ENCODE data around the gene USP21.

USP21 gene

GRCh38 chr1:161198897-161199431 lies 39.7 kb downstream of the USP21 start, which contains the start of gene ADAMTS4:
Gene ADAMTS4, minus strand, starts transcription at chr1:161199054. Its CDS starts 427 bp downstream, at chr1:161198627.
- Histone ChIP-seq H3K36me3 (no peaks in the 10 kb centered on the region), H3K9me3 (no peaks in the 10 kb centered on the region), H3K4me1 (peaks cover 39% of the 10 kb centered on the region), H3K27me3 (no peaks in the 10 kb centered on the region), H3K4me3 (ENCODE audit: low read depth, low read length) (peak within 1 kb of the TSS; percentile 34)
- DNase-seq: no peak
- no peak for TF ChIP-seq CTCF (IDR thresholded peaks at IDR 0.05; ENCODE audit: low read depth, low read length)

- Histone ChIP-seq H3K4me3 (ENCODE audit: low read depth, low read length) (no peak overlapping the region), H3K36me3 (0 out of 2 replicates have a peak, but pooled peaks cover 3% of the 10 kb centered on the region), H3K27me3 (no peaks in the 10 kb centered on the region), H3K4me1 (peaks cover 39% of the 10 kb centered on the region), H3K9me3 (no peaks in the 10 kb centered on the region)
- DNase-seq: no peak
- no peak for TF ChIP-seq CTCF (IDR thresholded peaks at IDR 0.05; ENCODE audit: low read depth, low read length)
Measured at GRCh38 chr1:161199506-161200139, 40.3 kb downstream of the USP21 start.

GRCh38 chr1:161200421-161200991 lies 41.2 kb downstream of the USP21 start:
- H3K4me3 ChIP-seq (ENCODE audit: low read depth, low read length): no peak overlapping the region
- no peak for TF ChIP-seq CTCF (IDR thresholded peaks at IDR 0.05; ENCODE audit: low read depth, low read length)
- H3K36me3 ChIP-seq: peaks cover 7% of the 10 kb centered on the region; the same call in 1 of the 2 replicates
- no peaks in the 10 kb centered on the region for H3K9me3 ChIP-seq
- no peak for DNase-seq
- H3K4me1 ChIP-seq: peaks cover 39% of the 10 kb centered on the region
- H3K27me3 ChIP-seq: no peaks in the 10 kb centered on the region

GRCh38 chr1:161200992-161201835 lies 41.9 kb downstream of the USP21 start:
- peaks cover 39% of the 10 kb centered on the region for H3K4me1 ChIP-seq
- H3K27me3 ChIP-seq: no peaks in the 10 kb centered on the region
- no peak for DNase-seq
- H3K36me3 ChIP-seq: peaks cover 8% of the 10 kb centered on the region
- no peak for TF ChIP-seq CTCF (IDR thresholded peaks at IDR 0.05; ENCODE audit: low read depth, low read length)
- H3K4me3 ChIP-seq (ENCODE audit: low read depth, low read length): peak overlapping the region; percentile 67
- H3K9me3 ChIP-seq: no peaks in the 10 kb centered on the region

GRCh38 chr1:161201836-161202712 lies 42.8 kb downstream of the USP21 start, which contains the start of gene NDUFS2:
Gene NDUFS2, plus strand, starts transcription at chr1:161202367. Its CDS starts 19 bp downstream, at chr1:161202386.
- Histone ChIP-seq H3K27me3 (no peaks in the 10 kb centered on the region), H3K4me1 (peaks cover 33% of the 10 kb centered on the region), H3K9me3 (no peaks in the 10 kb centered on the region), H3K4me3 (ENCODE audit: low read depth, low read length) (peak within 1 kb of the TSS; percentile 67), H3K36me3 (peaks cover 17% of the 10 kb centered on the region)
- TF ChIP-seq CTCF (IDR thresholded peaks at IDR 0.05; ENCODE audit: low read depth, low read length): peak; percentile 48
- peak; percentile 98 for DNase-seq

All from BE2C (cell line).